GM08714 (cell line): ENCODE measurements around the gene MITD1.
A peak's percentile ranks its signal among the peaks of the same experiment; 100 is the strongest.
"Not testable (repeated sequence)": the region's sequence is repeated elsewhere in the genome, so short reads cannot be mapped to it uniquely, and the experiment has no call there.

ENCODE experiments used
- H3K4me3 ChIP-seq: fragments of 200-500 bp; sonication (Bioruptor generic); 2 replicates; pipeline ENCODE4 v1.5.1; 2014; ENCODE audit warnings: mild to moderate bottlenecking, low read length, inconsistent platforms
- ZNF274 ChIP-seq: IDR thresholded peaks from 2 replicates; pipeline ENCODE4 v1.6.1; 2012; ENCODE audit warnings: mild to moderate bottlenecking, low read depth, low read length

The MITD1 gene

GRCh38 chr2:99180755-99181623 lies at the start of gene MITD1, which contains the start of gene MRPL30:
Gene MITD1 (minus strand): TSS chr2:99181058. CDS start chr2:99180981, 77 bp downstream.
Gene MRPL30 (plus strand): TSS chr2:99181184. CDS start chr2:99186204, 5,020 bp downstream.
- TF ChIP-seq ZNF274 = no peak
- H3K4me3 ChIP-seq = peak within 1 kb of the TSS; percentile 84

- no peak for TF ChIP-seq ZNF274
- H3K4me3 ChIP-seq = no peak overlapping the region
Observed at GRCh38 chr2:99217929-99218501, 37.2 kb upstream of the MITD1 start.

- TF ChIP-seq ZNF274 = no peak
- H3K4me3 ChIP-seq = no peak overlapping the region
Observed at GRCh38 chr2:99216096-99216495, 35.2 kb upstream of the MITD1 start.

GRCh38 chr2:99205491-99205890 lies 24.6 kb upstream of the MITD1 start:
- H3K4me3 ChIP-seq = no peak overlapping the region
- TF ChIP-seq ZNF274 = no peak

- no peak overlapping the region for H3K4me3 ChIP-seq
Observed at GRCh38 chr2:99201959-99202678, 21.3 kb upstream of the MITD1 start.

GRCh38 chr2:99200076-99200800 lies 19.4 kb upstream of the MITD1 start:
- no peak overlapping the region for H3K4me3 ChIP-seq
- no peak for TF ChIP-seq ZNF274

More at GRCh38 chr2:99201959-99202678, 21.3 kb upstream of the MITD1 start:
- TF ChIP-seq ZNF274 = no peak

GRCh38 chr2:99198103-99198841 lies 17.4 kb upstream of the MITD1 start:
- H3K4me3 ChIP-seq = no peak overlapping the region
- TF ChIP-seq ZNF274 = no peak

GRCh38 chr2:99192364-99192763 lies 11.5 kb upstream of the MITD1 start:
- not testable (repeated sequence) for H3K4me3 ChIP-seq

GRCh38 chr2:99190548-99190947 lies 9.7 kb upstream of the MITD1 start:
- no peak for TF ChIP-seq ZNF274
- no peak overlapping the region for H3K4me3 ChIP-seq

- no peak overlapping the region for H3K4me3 ChIP-seq
- no peak for TF ChIP-seq ZNF274
Observed at GRCh38 chr2:99188357-99188756, 7.5 kb upstream of the MITD1 start.

GRCh38 chr2:99187011-99187410 lies 6.2 kb upstream of the MITD1 start:
- no peak overlapping the region for H3K4me3 ChIP-seq
- no peak for TF ChIP-seq ZNF274

- TF ChIP-seq ZNF274 = no peak
- no peak overlapping the region for H3K4me3 ChIP-seq
Observed at GRCh38 chr2:99184811-99185210, 4.0 kb upstream of the MITD1 start.

- no peak for TF ChIP-seq ZNF274
- H3K4me3 ChIP-seq = no peak overlapping the region
Observed at GRCh38 chr2:99183025-99183424, 2.2 kb upstream of the MITD1 start.
